ENCODE data around the gene ZNF287. TPM values are rescaled to one million over a fixed set of nuclear protein-coding genes. Genes with fewer than 3 reads are reported as not detected.

ZNF287 gene
- total and polyA plus RNA-seq, 10 of the 15 experiments (the other 5 are each of a cell fraction or from before 2014, with no cell fraction given), result 1.9 to 15.5 (median 4.0) TPM

DNA sequence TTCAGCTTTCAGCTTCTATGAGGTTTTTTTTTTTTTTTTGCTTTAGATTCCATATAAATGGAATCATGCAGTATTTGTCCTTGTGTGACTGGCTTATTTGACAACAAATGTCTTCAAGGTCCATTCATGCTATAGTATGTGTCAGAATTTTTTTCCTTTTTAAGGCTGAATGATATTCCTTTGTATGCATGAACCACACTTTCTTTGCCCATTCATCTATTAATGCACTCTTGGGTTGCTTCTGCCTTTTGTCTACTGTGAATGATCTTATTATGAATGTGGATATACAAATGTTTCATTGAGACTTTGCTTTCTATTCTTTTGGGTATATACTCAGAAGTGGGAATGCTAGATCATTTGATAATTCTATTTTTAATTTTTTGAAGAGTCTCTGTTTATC is 50.0 kb downstream of the ZNF287 start:
- FAIRE-seq, result no peak
- no peak for TF ChIP-seq ASH2L (IDR thresholded peaks at IDR 0.05; ENCODE audit: borderline replicate concordance, low read depth)
- TF ChIP-seq JUND (IDR thresholded peaks at IDR 0.05; ENCODE audit: low read depth, low read length), result no peak
- no peak for TF ChIP-seq ZNF622 (IDR thresholded peaks at IDR 0.05)
- no peak for TF ChIP-seq BRCA1 (IDR thresholded peaks at IDR 0.05; ENCODE audit: low read depth, low read length)
- no peak for TF ChIP-seq EGR1 (IDR thresholded peaks at IDR 0.05; ENCODE audit: borderline replicate concordance in 1 of 2, low read depth in 2 of 2, low read length in 2 of 2)
- TF ChIP-seq, protein P1, sequence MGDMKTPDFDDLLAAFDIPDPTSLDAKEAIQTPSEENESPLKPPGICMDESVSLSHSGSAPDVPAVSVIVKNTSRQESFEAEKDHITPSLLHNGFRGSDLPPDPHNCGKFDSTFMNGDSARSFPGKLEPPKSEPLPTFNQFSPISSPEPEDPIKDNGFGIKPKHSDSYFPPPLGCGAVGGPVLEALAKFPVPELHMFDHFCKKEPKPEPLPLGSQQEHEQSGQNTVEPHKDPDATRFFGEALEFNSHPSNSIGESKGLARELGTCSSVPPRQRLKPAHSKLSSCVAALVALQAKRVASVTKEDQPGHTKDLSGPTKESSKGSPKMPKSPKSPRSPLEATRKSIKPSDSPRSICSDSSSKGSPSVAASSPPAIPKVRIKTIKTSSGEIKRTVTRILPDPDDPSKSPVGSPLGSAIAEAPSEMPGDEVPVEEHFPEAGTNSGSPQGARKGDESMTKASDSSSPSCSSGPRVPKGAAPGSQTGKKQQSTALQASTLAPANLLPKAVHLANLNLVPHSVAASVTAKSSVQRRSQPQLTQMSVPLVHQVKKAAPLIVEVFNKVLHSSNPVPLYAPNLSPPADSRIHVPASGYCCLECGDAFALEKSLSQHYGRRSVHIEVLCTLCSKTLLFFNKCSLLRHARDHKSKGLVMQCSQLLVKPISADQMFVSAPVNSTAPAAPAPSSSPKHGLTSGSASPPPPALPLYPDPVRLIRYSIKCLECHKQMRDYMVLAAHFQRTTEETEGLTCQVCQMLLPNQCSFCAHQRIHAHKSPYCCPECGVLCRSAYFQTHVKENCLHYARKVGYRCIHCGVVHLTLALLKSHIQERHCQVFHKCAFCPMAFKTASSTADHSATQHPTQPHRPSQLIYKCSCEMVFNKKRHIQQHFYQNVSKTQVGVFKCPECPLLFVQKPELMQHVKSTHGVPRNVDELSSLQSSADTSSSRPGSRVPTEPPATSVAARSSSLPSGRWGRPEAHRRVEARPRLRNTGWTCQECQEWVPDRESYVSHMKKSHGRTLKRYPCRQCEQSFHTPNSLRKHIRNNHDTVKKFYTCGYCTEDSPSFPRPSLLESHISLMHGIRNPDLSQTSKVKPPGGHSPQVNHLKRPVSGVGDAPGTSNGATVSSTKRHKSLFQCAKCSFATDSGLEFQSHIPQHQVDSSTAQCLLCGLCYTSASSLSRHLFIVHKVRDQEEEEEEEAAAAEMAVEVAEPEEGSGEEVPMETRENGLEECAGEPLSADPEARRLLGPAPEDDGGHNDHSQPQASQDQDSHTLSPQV (IDR thresholded peaks at IDR 0.05), result no peak
- no peak for TF ChIP-seq SREBF2 (IDR thresholded peaks at IDR 0.05; ENCODE audit: low read length)
- TF ChIP-seq EP300 (IDR thresholded peaks at IDR 0.05; ENCODE audit: borderline replicate concordance in 1 of 2, control insufficient read depth in 1 of 2, low read depth in 2 of 2, low read length in 2 of 2), result no peak
- no peak for TF ChIP-seq SREBF1 (IDR thresholded peaks at IDR 0.05; ENCODE audit: low read length)
- no peak for TF ChIP-seq RELA (IDR thresholded peaks at IDR 0.05; ENCODE audit: borderline replicate concordance, partially characterized antibody)
- TF ChIP-seq EED (IDR thresholded peaks at IDR 0.05; ENCODE audit: low read depth), result no peak
- TF ChIP-seq ZNF384 (IDR thresholded peaks at IDR 0.05; ENCODE audit: borderline replicate concordance, low read depth, low read length), result no peak
- TF ChIP-seq, protein P2, sequence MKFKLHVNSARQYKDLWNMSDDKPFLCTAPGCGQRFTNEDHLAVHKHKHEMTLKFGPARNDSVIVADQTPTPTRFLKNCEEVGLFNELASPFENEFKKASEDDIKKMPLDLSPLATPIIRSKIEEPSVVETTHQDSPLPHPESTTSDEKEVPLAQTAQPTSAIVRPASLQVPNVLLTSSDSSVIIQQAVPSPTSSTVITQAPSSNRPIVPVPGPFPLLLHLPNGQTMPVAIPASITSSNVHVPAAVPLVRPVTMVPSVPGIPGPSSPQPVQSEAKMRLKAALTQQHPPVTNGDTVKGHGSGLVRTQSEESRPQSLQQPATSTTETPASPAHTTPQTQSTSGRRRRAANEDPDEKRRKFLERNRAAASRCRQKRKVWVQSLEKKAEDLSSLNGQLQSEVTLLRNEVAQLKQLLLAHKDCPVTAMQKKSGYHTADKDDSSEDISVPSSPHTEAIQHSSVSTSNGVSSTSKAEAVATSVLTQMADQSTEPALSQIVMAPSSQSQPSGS (IDR thresholded peaks at IDR 0.05; ENCODE audit: low read length), result no peak
- H3K79me2 ChIP-seq (ENCODE audit: control insufficient read depth, insufficient read depth, low read length), result no peaks in the 10 kb centered on the region
- intact Hi-C loops (cut with micrococcal nuclease; ENCODE audit: unreplicated experiment) (no loop called here), in situ Hi-C loops (cut with MboI) (no loop called here)
- no peak overlapping the region for H3K4me2 ChIP-seq (ENCODE audit: control insufficient read depth, insufficient read depth)
- ChIA-PET POLR2A (no interaction called here), SMC1A (ENCODE audit: uncharacterized antibody, unreplicated experiment) (interaction anchor here (0.9 to 7.1 kb wide), 3 partner anchors 17 to 163 kb away, joined by 3 to 103 read pairs (median 8); no protein-coding TSS in a partner anchor), CTCF (interaction anchor here (0.6 to 8.0 kb wide), 6 partner anchors 9 to 888 kb away, joined by 3 to 152 read pairs (median 16); no protein-coding TSS in a partner anchor), RAD21 (ENCODE audit: unreplicated experiment) (interaction anchor here (0.9 to 4.1 kb wide), 2 partner anchors 155 to 506 kb away, joined by 3 to 73 read pairs; no protein-coding TSS in a partner anchor)
- no peak overlapping the region for H3K4me3 ChIP-seq
- no peaks in the 10 kb centered on the region for H3K36me3 ChIP-seq (ENCODE audit: control insufficient read depth in 2 of 2, insufficient read depth in 2 of 2, low read length in 1 of 2)
- no peak for ATAC-seq
- no TSS peak for BruUV-seq (replicated peaks)
- no peak overlapping the region for H3K9ac ChIP-seq (ENCODE audit: control insufficient read depth, insufficient read depth, low read length)
- DNase-seq (ENCODE audit: low read depth, low spot score), result no peak
- H3K4me1 ChIP-seq (ENCODE audit: control insufficient read depth, insufficient read depth, low read length), result no peaks in the 10 kb centered on the region
- H4K20me1 ChIP-seq (ENCODE audit: control insufficient read depth, insufficient read depth), result no peaks in the 10 kb centered on the region
- H2AFZ ChIP-seq (ENCODE audit: control insufficient read depth, low read depth, low read length), result no peak overlapping the region
- no peaks in the 10 kb centered on the region for H3K27me3 ChIP-seq (replicated peaks in 1 of 2; ENCODE audit: control insufficient read depth in 2 of 2, insufficient read depth in 2 of 2, low read length in 1 of 2)
- no peaks in the 10 kb centered on the region for H3K9me3 ChIP-seq (replicated peaks; ENCODE audit: control insufficient read depth, insufficient read depth, low read length)
- H3K27ac ChIP-seq (ENCODE audit: control insufficient read depth, insufficient read depth), result no peak overlapping the region

All from GM12878 (cell line).